AG09309 (cell line): ENCODE results near the gene KRT35.
A peak's percentile ranks its signal among the peaks of the same experiment; 100 is the strongest.

ENCODE experiments used
- DNase-seq: peaks from one replicate; pipeline ENCODE4 v3.0.0-alpha.2; 2010; ENCODE audit warnings: low read depth
- H3K4me3 ChIP-seq: 2 replicates; pipeline ENCODE4 v1.5.1; 2011; ENCODE audit warnings: mild to moderate bottlenecking, low read depth, low read length, moderate library complexity; ENCODE audit not compliant: control insufficient read depth
- CTCF ChIP-seq: IDR thresholded peaks from 2 replicates; pipeline ENCODE4 v1.5.1; 2011; ENCODE audit warnings: mild to moderate bottlenecking, low read depth, low read length, inconsistent platforms; ENCODE audit not compliant: insufficient read depth, control insufficient read depth; ENCODE audit errors: missing control alignments

Gene KRT35

GRCh38 chr17:41518789-41519449, 38.0 kb upstream of the KRT35 start, which contains the start of gene KRT15:
Gene KRT15 (minus strand): TSS chr17:41518890. CDS start chr17:41518827, 63 bp downstream.
- DNase-seq = no peak
- peak; percentile 21 for TF ChIP-seq CTCF

GRCh38 chr17:41518031-41518430, 37.1 kb upstream of the KRT35 start:
- DNase-seq = no peak
- H3K4me3 ChIP-seq = no peak overlapping the region
- no peak for TF ChIP-seq CTCF

More at GRCh38 chr17:41518789-41519449, 38.0 kb upstream of the KRT35 start, which contains the start of gene KRT15:
- H3K4me3 ChIP-seq = no peak within 1 kb of the TSS

GRCh38 chr17:41516830-41517283, 35.9 kb upstream of the KRT35 start:
- DNase-seq = no peak
- H3K4me3 ChIP-seq = no peak overlapping the region
- TF ChIP-seq CTCF = no peak

- H3K4me3 ChIP-seq = no peak overlapping the region
- no peak for TF ChIP-seq CTCF
- no peak for DNase-seq
Observed at GRCh38 chr17:41516147-41516829, 35.3 kb upstream of the KRT35 start.

- H3K4me3 ChIP-seq = no peak overlapping the region
- TF ChIP-seq CTCF = no peak
- no peak for DNase-seq
Observed at GRCh38 chr17:41513168-41513547, 32.2 kb upstream of the KRT35 start.

- DNase-seq = no peak
- no peak overlapping the region for H3K4me3 ChIP-seq
- no peak for TF ChIP-seq CTCF
Observed at GRCh38 chr17:41512546-41513167, 31.7 kb upstream of the KRT35 start.
